Endothelial cell of umbilical vein (primary cell): Measurements from ENCODE around the gene C5. TPM values are rescaled to one million over a fixed set of nuclear protein-coding genes. Genes with fewer than 3 reads are reported as not detected.

ENCODE experiments used
- BruUV-seq: library from RNA; stranded (reverse); fragments of 400-500 nt; replicated peaks from 2 replicates; lab custom pipeline; 2021; lab: Mats Ljungman, UMichigan
- CTCF ChIA-PET: fragments of 300-600, 350-600 bp; sonication (Branson Sonifier 250); formaldehyde crosslinking; loops from one replicate; lab custom pipeline; 2021; ENCODE audit warnings: antibody characterized with exemption, inconsistent platforms; lab: Charles Lee
- POLR2A ChIA-PET: fragments of 300-600, 350-600 bp; sonication (Branson Sonifier 250); formaldehyde crosslinking; loops from one replicate; lab custom pipeline; 2021; ENCODE audit warnings: antibody characterized with exemption, inconsistent platforms; lab: Charles Lee
- DNase-seq: peaks from one replicate; pipeline ENCODE4 v3.0.0-alpha.2; 2011; ENCODE audit warnings: low read depth, low spot score
- FAIRE-seq: peaks from 2 replicates; lab custom pipeline; 2011; peaks lifted over from hg19 to GRCh38; lab: Jason Lieb, UNC
- H2AFZ ChIP-seq: 2 replicates; pipeline ENCODE4 v1.6.0; 2012; ENCODE audit warnings: low read depth, low read length, control low read depth, inconsistent platforms
- H3K27ac ChIP-seq: 2 replicates; pipeline ENCODE4 v1.5.1; 2011; ENCODE audit warnings: low read depth, mild to moderate bottlenecking, control low read depth, low read length, moderate library complexity; ENCODE audit not compliant: insufficient read depth
- H3K27me3 ChIP-seq, 2 experiments: 2 replicates each; pipeline versions ENCODE4 v1.6.0 to v1.6.1; 2011; ENCODE audit warnings: low read length in 2 of 2, mixed read lengths in 1 of 2; ENCODE audit not compliant: control insufficient read depth in 2 of 2, insufficient read depth in 2 of 2
- H3K36me3 ChIP-seq, 2 experiments: 2 replicates in 1 of 2; 3 replicates in 1 of 2; pipeline ENCODE4 v1.5.1; 2011; ENCODE audit warnings: low read length in 2 of 2, mild to moderate bottlenecking in 1 of 2, moderate library complexity in 1 of 2; ENCODE audit not compliant: control insufficient read depth in 2 of 2, insufficient read depth in 2 of 2; ENCODE audit errors: extremely low read depth in 1 of 2
- H3K4me1 ChIP-seq: 3 replicates; pipeline ENCODE4 v1.5.1; 2011; ENCODE audit warnings: mild to moderate bottlenecking, low read length; ENCODE audit not compliant: control insufficient read depth, insufficient read depth; ENCODE audit errors: extremely low read depth
- H3K4me2 ChIP-seq: 2 replicates; pipeline ENCODE4 v1.6.1; 2011; ENCODE audit warnings: low read length, control low read depth, mixed read lengths; ENCODE audit not compliant: insufficient read depth
- H3K4me3 ChIP-seq, 3 experiments: fragments of 200-600 bp in 1 of 3; sonication (generic), shearing (Covaris generic) in 1 of 3; replicated peaks in 1 of 3; 2 replicates each; pipeline ENCODE4 v1.5.1; 2011 to 2016; ENCODE audit warnings: control low read depth in 3 of 3, low read length in 3 of 3, mild to moderate bottlenecking in 2 of 3, inconsistent platforms in 1 of 3, low read depth in 1 of 3, moderate library complexity in 1 of 3; ENCODE audit not compliant: insufficient read depth in 1 of 3
- H3K79me2 ChIP-seq: 2 replicates; pipeline ENCODE4 v1.6.0; 2012; ENCODE audit warnings: low read length, inconsistent platforms; ENCODE audit not compliant: control insufficient read depth, insufficient read depth
- H3K9ac ChIP-seq: replicated peaks from 2 replicates; pipeline ENCODE3; 2011; ENCODE audit warnings: low read length, control low read depth; ENCODE audit not compliant: insufficient read depth; ENCODE audit errors: extremely low read depth
- H3K9me1 ChIP-seq: replicated peaks from 3 replicates; pipeline ENCODE4 v1.6.0; 2011; ENCODE audit warnings: mild to moderate bottlenecking, low read length; ENCODE audit not compliant: control insufficient read depth, insufficient read depth; ENCODE audit errors: extremely low read depth
- H3K9me3 ChIP-seq: replicated peaks from 2 replicates; pipeline ENCODE4 v1.5.1; 2012; ENCODE audit warnings: low read length, inconsistent platforms; ENCODE audit not compliant: control insufficient read depth, insufficient read depth
- H4K20me1 ChIP-seq: replicated peaks from 2 replicates; pipeline ENCODE3; 2011; ENCODE audit warnings: mild to moderate bottlenecking, low read length; ENCODE audit not compliant: control insufficient read depth, insufficient read depth; ENCODE audit errors: extremely low read depth
- CTCF ChIP-seq, 2 donors: IDR thresholded peaks; 1 replicate in 1 of 2; 2 replicates in 1 of 2; pipeline ENCODE4 v1.5.1; 2011; ENCODE audit warnings: low read length in 2 of 2, mild to moderate bottlenecking in 2 of 2, moderate library complexity in 2 of 2, control low read depth in 1 of 2, inconsistent platforms in 1 of 2, low read depth in 1 of 2; ENCODE audit not compliant: insufficient read depth in 1 of 2; ENCODE audit errors: extremely low read depth in 1 of 2
- EZH2 ChIP-seq: IDR thresholded peaks from 2 replicates; pipeline ENCODE4 v1.6.1; 2012; ENCODE audit warnings: borderline replicate concordance, low read depth, mild to moderate bottlenecking, moderate library complexity, low read length, inconsistent platforms; ENCODE audit not compliant: severe bottlenecking
- FOS ChIP-seq: IDR thresholded peaks from 2 replicates; pipeline ENCODE4 v1.6.1; 2011; ENCODE audit warnings: mild to moderate bottlenecking, low read length, moderate library complexity, borderline replicate concordance; ENCODE audit not compliant: insufficient read depth
- GATA2 ChIP-seq: IDR thresholded peaks from 2 replicates; pipeline ENCODE4 v1.7.0; 2011; ENCODE audit warnings: low read depth, mild to moderate bottlenecking, moderate library complexity, mixed read lengths, low read length; ENCODE audit not compliant: insufficient read length, insufficient read depth
- JUN ChIP-seq: IDR thresholded peaks from 2 replicates; pipeline ENCODE4 v1.6.1; 2011; ENCODE audit warnings: borderline replicate concordance, low read depth; ENCODE audit not compliant: insufficient read length, insufficient read depth
- MAX ChIP-seq: IDR thresholded peaks from 2 replicates; pipeline ENCODE4 v1.6.1; 2011; ENCODE audit not compliant: insufficient read depth, insufficient read length
- MYC ChIP-seq: IDR thresholded peaks from one replicate; pipeline ENCODE4 v1.6.1; 2011; ENCODE audit warnings: mild to moderate bottlenecking, low read depth, low read length
- POLR2A ChIP-seq: IDR thresholded peaks from 2 replicates; pipeline ENCODE4 v1.6.1; 2012; ENCODE audit warnings: low read depth, mild to moderate bottlenecking, control low read depth, low read length
- POLR2AphosphoS5 ChIP-seq: IDR thresholded peaks from 2 replicates; pipeline ENCODE4 v1.6.1; 2012; ENCODE audit warnings: low read depth, mild to moderate bottlenecking, control low read depth, low read length, moderate library complexity; ENCODE audit not compliant: insufficient read depth
- dilution Hi-C: fragments of 300-500 bp; cut with MboI; formaldehyde crosslinking; loops from one replicate; pipeline ENCODE4 v1.15.0; 2019; ENCODE audit warnings: low sequenced_read_pairs; ENCODE audit not compliant: extremely low pct_ligation_motif_present
- intact Hi-C: fragments of 100-400 bp; cut with micrococcal nuclease; formaldehyde crosslinking; loops from one replicate; pipeline ENCODE4 v1.10.0; 2022
- polyA plus RNA-seq, 4 experiments: library from polyadenylated mRNA; depleted of rRNA in 3 of 4; stranded (reverse) in 3 of 4; unstranded in 1 of 4; fragments of >200 nt; gene quantifications; 2 replicates each; pipeline versions ENCODE4 v1.2.1 to v1.2.3, GENCODE V29; 2011 to 2012; ENCODE audit warnings: missing spikeins in 1 of 4
- total RNA-seq: library from RNA; stranded (reverse); gene quantifications from 2 replicates; pipeline ENCODE4 v1.2.3, GENCODE V29; 2021

Gene C5
- total and polyA plus RNA-seq, 2 donors (not counting 3 experiments of a cell fraction or from before 2014, with no cell fraction given), result 0.79 to 1.6 TPM

DNA sequence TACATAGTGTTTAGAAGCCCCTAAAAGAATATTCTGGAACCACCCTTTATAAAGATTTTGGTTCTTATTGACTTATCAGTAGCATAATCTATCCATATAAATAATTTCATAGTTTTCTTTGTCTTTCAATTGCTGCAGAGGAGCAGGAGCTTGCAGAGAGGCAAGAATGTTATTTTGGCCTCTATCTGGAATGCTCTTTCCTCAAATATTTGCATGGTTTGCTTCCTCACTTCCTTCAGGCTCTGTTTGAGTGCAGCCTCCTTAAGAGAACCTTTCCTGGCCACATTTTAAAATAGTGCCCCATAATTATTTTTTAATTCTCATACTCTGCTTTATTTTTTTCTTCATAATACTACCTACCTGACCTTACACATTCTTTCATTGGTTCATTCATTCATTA, 1.5 kb downstream of the C5 start:
- no peak overlapping the region for H3K4me2 ChIP-seq
- no peak overlapping the region for H3K4me3 ChIP-seq
- DNase-seq (no peak), FAIRE-seq (no peak)
- no peak overlapping the region for H3K27ac ChIP-seq
- no peaks in the 10 kb centered on the region for H3K9me1 ChIP-seq
- dilution Hi-C loops (no loop called here), intact Hi-C loops (no loop called here)
- H3K79me2 ChIP-seq, result no peaks in the 10 kb centered on the region
- H3K9ac ChIP-seq, result no peak overlapping the region
- TF ChIP-seq MYC (no peak), EZH2 (no peak), POLR2A (no peak), FOS (no peak), GATA2 (no peak), CTCF (IDR thresholded peaks at IDR 0.05; ENCODE audit: extremely low read depth in 1 of 2, insufficient read depth in 1 of 2, low read depth in 1 of 2, low read length in 2 of 2) (no peak), POLR2AphosphoS5 (no peak), MAX (no peak), JUN (no peak)
- POLR2A ChIA-PET, result no interaction called here
- CTCF ChIA-PET, result interaction anchor here (1.0 to 4.9 kb wide), 3 partner anchors 11 to 63 kb away, joined by 3 to 42 read pairs (median 15); no protein-coding TSS in a partner anchor
- no peaks in the 10 kb centered on the region for H3K36me3 ChIP-seq
- H3K4me1 ChIP-seq, result no peaks in the 10 kb centered on the region
- no peaks in the 10 kb centered on the region for H4K20me1 ChIP-seq
- no peaks in the 10 kb centered on the region for H3K27me3 ChIP-seq
- H2AFZ ChIP-seq, result no peak overlapping the region
- no peaks in the 10 kb centered on the region for H3K9me3 ChIP-seq
- no TSS peak for BruUV-seq
